HCT116 (cell line): Measurements from ENCODE around the gene REPS2. TPM values are rescaled to one million over a fixed set of nuclear protein-coding genes. Genes with fewer than 3 reads are reported as not detected.

Experiments
- ATAC-seq: fragments of 200-7000 bp; cut with Tn5 transposase; 2 replicates; pipeline ENCODE4 v1.9.1; 2020; ENCODE audit warnings: mild to moderate bottlenecking, moderate library complexity
- BruUV-seq: library from RNA; stranded (reverse); fragments of 400-500 nt; replicated peaks from 2 replicates; lab custom pipeline; 2021; lab: Mats Ljungman, UMichigan
- CTCF ChIA-PET: fragments of 300-600 bp; sonication (Branson Sonifier 250); formaldehyde crosslinking; loops from one replicate; lab custom pipeline; 2021; ENCODE audit warnings: antibody characterized with exemption; lab: Charles Lee
- POLR2A ChIA-PET: fragments of 300-600, 350-600 bp; sonication (Branson Sonifier 250); formaldehyde crosslinking; loops from one replicate; lab custom pipeline; 2021; ENCODE audit warnings: antibody characterized with exemption; lab: Charles Lee
- RAD21 ChIA-PET, 2 experiments: fragments of 300-600 bp; sonication (Branson Sonifier 250); formaldehyde crosslinking; loops; one replicate each; lab custom pipeline; 2023; ENCODE audit warnings: low total read pairs in 2 of 2; ENCODE audit not compliant: uncharacterized antibody in 2 of 2, unreplicated experiment in 2 of 2, low non-redundant PET in 1 of 2; lab: Charles Lee
- DNase-seq: peaks from one replicate; pipeline ENCODE4 v3.0.0-alpha.2; 2010; ENCODE audit warnings: low read depth, low spot score
- H2AFZ ChIP-seq: fragments of 200-600 bp; shearing (Covaris generic), sonication (generic); 2 replicates; pipeline ENCODE4 v1.6.1; 2017; ENCODE audit warnings: low read depth, mixed run types, mixed read lengths, antibody characterized with exemption, low read length; ENCODE audit not compliant: poor library complexity, severe bottlenecking
- H3K27ac ChIP-seq: 2 replicates; pipeline ENCODE4 v1.5.1; 2012; ENCODE audit warnings: low read depth, low read length
- H3K27me3 ChIP-seq: fragments of 200-600 bp; sonication (generic); 2 replicates; pipeline ENCODE4 v1.6.1; 2016; ENCODE audit warnings: mixed run types, low read length, mixed read lengths; ENCODE audit not compliant: insufficient read depth
- H3K36me3 ChIP-seq, 2 experiments: fragments of 200-500 bp in 1 of 2; fragments of 200-600 bp in 1 of 2; sonication (Bioruptor generic) in 1 of 2; sonication (generic) in 1 of 2; 2 replicates each; pipeline versions ENCODE4 v1.5.1 to v1.6.1; 2014 to 2016; ENCODE audit warnings: low read length in 2 of 2, inconsistent platforms in 1 of 2, mixed read lengths in 1 of 2, mixed run types in 1 of 2; ENCODE audit not compliant: insufficient read depth in 2 of 2, control insufficient read depth in 1 of 2
- H3K4me1 ChIP-seq, 2 experiments: fragments of 200-600 bp in 1 of 2; sonication (generic) in 1 of 2; 2 replicates each; pipeline versions ENCODE4 v1.5.1 to v1.6.1; 2012 to 2017; ENCODE audit warnings: low read length in 2 of 2, inconsistent platforms in 1 of 2, mild to moderate bottlenecking in 1 of 2, mixed read lengths in 1 of 2, mixed run types in 1 of 2, moderate library complexity in 1 of 2; ENCODE audit not compliant: insufficient read depth in 2 of 2, control insufficient read depth in 1 of 2
- H3K4me2 ChIP-seq: fragments of 200-600 bp; sonication (generic); 2 replicates; pipeline ENCODE4 v1.6.1; 2017; ENCODE audit warnings: mixed run types, low read length, mixed read lengths
- H3K4me3 ChIP-seq, 2 experiments: fragments of 200-600 bp in 1 of 2; sonication (generic) in 1 of 2; replicated peaks in 1 of 2; 2 replicates each; pipeline ENCODE4 v1.5.1; 2011 to 2016; ENCODE audit warnings: low read length in 2 of 2, control low read depth in 1 of 2, low read depth in 1 of 2, mild to moderate bottlenecking in 1 of 2, mixed read lengths in 1 of 2, mixed run types in 1 of 2
- H3K79me2 ChIP-seq: fragments of 200-600 bp; sonication (generic); 2 replicates; pipeline ENCODE4 v1.6.1; 2017; ENCODE audit warnings: mild to moderate bottlenecking, mixed run types, low read length, moderate library complexity, mixed read lengths; ENCODE audit not compliant: insufficient read depth
- H3K9ac ChIP-seq: fragments of 200-600 bp; sonication (generic); 2 replicates; pipeline ENCODE4 v1.6.1; 2016; ENCODE audit warnings: low read length, mixed read lengths
- H3K9me2 ChIP-seq: fragments of 200-600 bp; sonication (generic), shearing (Covaris generic); 2 replicates; pipeline ENCODE4 v1.6.1; 2017; ENCODE audit warnings: mixed run types, mild to moderate bottlenecking, moderate library complexity; ENCODE audit not compliant: insufficient read depth
- H3K9me3 ChIP-seq, 2 experiments: fragments of 200-500 bp in 1 of 2; fragments of 200-600 bp in 1 of 2; sonication (Bioruptor generic) in 1 of 2; sonication (generic) in 1 of 2; 2 replicates each; pipeline ENCODE4 v1.6.1; 2014 to 2017; ENCODE audit warnings: low read length in 2 of 2, mixed read lengths in 2 of 2, inconsistent platforms in 1 of 2, low read depth in 1 of 2, mild to moderate bottlenecking in 1 of 2, mixed run types in 1 of 2, moderate library complexity in 1 of 2; ENCODE audit not compliant: control insufficient read depth in 1 of 2, insufficient read depth in 1 of 2
- H4K20me1 ChIP-seq: fragments of 200-600 bp; sonication (generic), shearing (Covaris generic); 2 replicates; pipeline ENCODE4 v1.6.1; 2017; ENCODE audit warnings: mixed run types, mild to moderate bottlenecking, moderate library complexity; ENCODE audit not compliant: insufficient read depth
- CTCF ChIP-seq, 3 experiments: fragments of 200-600 bp in 1 of 3; sonication (generic) in 1 of 3; IDR thresholded peaks in 2 of 3; conservative IDR thresholded peaks in 1 of 3; 2 replicates each; pipeline ENCODE4 v1.5.1; 2012 to 2017; ENCODE audit warnings: low read depth in 2 of 3, low read length in 2 of 3, antibody characterized with exemption in 1 of 3, borderline replicate concordance in 1 of 3, control low read depth in 1 of 3, mild to moderate bottlenecking in 1 of 3, mixed read lengths in 1 of 3, mixed run types in 1 of 3, moderate library complexity in 1 of 3; ENCODE audit not compliant: insufficient read depth in 1 of 3
- EGR1 ChIP-seq: IDR thresholded peaks from 2 replicates; pipeline ENCODE4 v1.6.1; 2012; ENCODE audit warnings: low read depth
- ELF1 ChIP-seq: IDR thresholded peaks from 2 replicates; pipeline ENCODE4 v1.6.1; 2012; ENCODE audit warnings: low read depth, borderline replicate concordance
- JUND ChIP-seq: IDR thresholded peaks from 2 replicates; pipeline ENCODE4 v1.6.1; 2012
- MAX ChIP-seq: IDR thresholded peaks from 2 replicates; pipeline ENCODE4 v1.6.1; 2012
- POLR2A ChIP-seq: IDR thresholded peaks from 2 replicates; pipeline ENCODE4 v1.7.0; 2011; ENCODE audit warnings: borderline replicate concordance; ENCODE audit not compliant: insufficient read depth, insufficient read length; ENCODE audit errors: extremely low read depth
- POLR2AphosphoS5 ChIP-seq: IDR thresholded peaks from 2 replicates; pipeline ENCODE4 v1.6.1; 2011; ENCODE audit warnings: mild to moderate bottlenecking, low read depth, low read length, moderate library complexity
- RAD21 ChIP-seq: IDR thresholded peaks from 2 replicates; pipeline ENCODE4 v1.6.1; 2012; ENCODE audit warnings: low read depth, mild to moderate bottlenecking
- REST ChIP-seq: IDR thresholded peaks from 2 replicates; pipeline ENCODE4 v1.6.1; 2012; ENCODE audit warnings: low read depth
- SIN3A ChIP-seq: IDR thresholded peaks from 2 replicates; pipeline ENCODE4 v1.6.1; 2012; ENCODE audit warnings: low read depth
- YY1 ChIP-seq: IDR thresholded peaks from 2 replicates; pipeline ENCODE4 v1.6.1; 2011; ENCODE audit warnings: low read length, low read depth, moderate library complexity, mild to moderate bottlenecking; ENCODE audit not compliant: insufficient replicate concordance; ENCODE audit errors: extremely low read depth
- intact Hi-C: fragments of 100-400 bp; cut with micrococcal nuclease; formaldehyde crosslinking; loops from 2 replicates; pipeline ENCODE4 v1.10.0; 2022
- total RNA-seq: library from RNA; stranded (reverse); gene quantifications from one replicate; pipeline ENCODE4 v1.2.1, GENCODE V29; 2021; ENCODE audit not compliant: unreplicated experiment

REPS2 gene
- total RNA-seq, 1 experiment from 2014 or later: 4.5 TPM

GRCh38 chrX:17014216-17014615 is 67.8 kb downstream of the REPS2 start:
- Histone ChIP-seq H3K27me3 (no peaks in the 10 kb centered on the region), H3K4me2 (no peak overlapping the region), H3K4me1 (no peaks in the 10 kb centered on the region), H3K9me3 (no peaks in the 10 kb centered on the region)
- ChIA-PET RAD21 (no interaction called here), POLR2A (no interaction called here)
- TF ChIP-seq CTCF (IDR thresholded peaks at IDR 0.05 in 2 of 3, conservative IDR thresholded peaks at IDR 0.05 in 1 of 3; ENCODE audit: borderline replicate concordance in 1 of 3, insufficient read depth in 1 of 3, low read depth in 2 of 3, low read length in 2 of 3) (no peak), POLR2AphosphoS5 (no peak), EGR1 (no peak), ELF1 (no peak), RAD21 (no peak), JUND (no peak), SIN3A (no peak), POLR2A (no peak), MAX (no peak), YY1 (no peak), REST (no peak)
- TF ChIP-seq, all 23 proteins: peak for 0
- intact Hi-C loops: no loop called here
- Histone ChIP-seq H3K9ac (no peak overlapping the region), H3K4me3 (no peak overlapping the region), H3K79me2 (no peaks in the 10 kb centered on the region), H3K9me2 (no peaks in the 10 kb centered on the region), H4K20me1 (no peaks in the 10 kb centered on the region), H3K36me3 (no peaks in the 10 kb centered on the region), H3K27ac (no peak overlapping the region), H2AFZ (no peak overlapping the region)
- BruUV-seq: no TSS peak
- DNase-seq (no peak), ATAC-seq (no peak)
- CTCF ChIA-PET: no interaction called here
